Keratinocyte (primary cell): ENCODE results near the gene ARHGAP8.

Experiments used
- EZH2 ChIP-seq: IDR thresholded peaks from one replicate; pipeline ENCODE4 v1.6.1; 2012; ENCODE audit warnings: inconsistent platforms, mild to moderate bottlenecking, low read length, moderate library complexity
- TF ChIP-seq, protein P1 (sequence below), 3 experiments: IDR thresholded peaks in 1 of 3; conservative IDR thresholded peaks in 1 of 3; optimal IDR thresholded peaks in 1 of 3; 2 replicates in 2 of 3; 3 replicates in 1 of 3; pipeline versions ENCODE3 to v1.5.1; 2011; ENCODE audit warnings: low read length in 3 of 3, mild to moderate bottlenecking in 3 of 3, moderate library complexity in 2 of 3, control low read depth in 1 of 3, inconsistent platforms in 1 of 3; ENCODE audit not compliant: insufficient read depth in 2 of 3; ENCODE audit errors: extremely low read depth in 1 of 3

DNA sequence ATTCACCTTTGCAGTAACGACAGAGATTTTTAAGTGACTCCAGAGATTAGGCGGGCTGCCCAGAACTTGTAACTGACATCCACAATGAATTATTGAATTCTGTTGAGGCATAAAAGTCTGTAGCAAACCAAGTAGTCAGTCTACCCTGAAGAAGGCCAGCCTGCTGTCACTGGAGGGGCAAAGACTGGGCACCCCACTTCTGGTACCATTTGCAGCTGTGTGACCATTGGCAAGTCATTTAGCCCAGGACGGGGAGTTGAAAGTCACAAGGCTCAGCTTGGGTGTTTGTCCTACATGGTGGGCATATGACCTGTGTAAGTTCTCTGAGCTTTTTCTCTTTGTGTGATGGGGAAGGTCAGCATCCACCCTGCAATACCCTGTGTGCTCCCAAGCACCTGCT lies 119.4 kb downstream of the ARHGAP8 start:
- TF ChIP-seq, protein P1, sequence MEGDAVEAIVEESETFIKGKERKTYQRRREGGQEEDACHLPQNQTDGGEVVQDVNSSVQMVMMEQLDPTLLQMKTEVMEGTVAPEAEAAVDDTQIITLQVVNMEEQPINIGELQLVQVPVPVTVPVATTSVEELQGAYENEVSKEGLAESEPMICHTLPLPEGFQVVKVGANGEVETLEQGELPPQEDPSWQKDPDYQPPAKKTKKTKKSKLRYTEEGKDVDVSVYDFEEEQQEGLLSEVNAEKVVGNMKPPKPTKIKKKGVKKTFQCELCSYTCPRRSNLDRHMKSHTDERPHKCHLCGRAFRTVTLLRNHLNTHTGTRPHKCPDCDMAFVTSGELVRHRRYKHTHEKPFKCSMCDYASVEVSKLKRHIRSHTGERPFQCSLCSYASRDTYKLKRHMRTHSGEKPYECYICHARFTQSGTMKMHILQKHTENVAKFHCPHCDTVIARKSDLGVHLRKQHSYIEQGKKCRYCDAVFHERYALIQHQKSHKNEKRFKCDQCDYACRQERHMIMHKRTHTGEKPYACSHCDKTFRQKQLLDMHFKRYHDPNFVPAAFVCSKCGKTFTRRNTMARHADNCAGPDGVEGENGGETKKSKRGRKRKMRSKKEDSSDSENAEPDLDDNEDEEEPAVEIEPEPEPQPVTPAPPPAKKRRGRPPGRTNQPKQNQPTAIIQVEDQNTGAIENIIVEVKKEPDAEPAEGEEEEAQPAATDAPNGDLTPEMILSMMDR (optimal IDR thresholded peaks at IDR 0.05 in 1 of 3, IDR thresholded peaks at IDR 0.05 in 1 of 3, conservative IDR thresholded peaks at IDR 0.05 in 1 of 3; ENCODE audit: extremely low read depth in 1 of 3, insufficient read depth in 2 of 3, low read length in 3 of 3) = no peak
- TF ChIP-seq EZH2 = no peak
